Head of caudate nucleus (tissue), 42 donors: ENCODE data around the gene SLC25A21.
"Not testable (repeated sequence)": the region's sequence is repeated elsewhere in the genome, so short reads cannot be mapped to it uniquely, and the experiment has no call there.

Source experiments
- DNase-seq, 42 donors: peaks; one replicate each; pipeline versions ENCODE4 v3.0.0 to v3.0.0-alpha.2; 2020 to 2021; ENCODE audit warnings: mixed read lengths in 7 of 42
- intact Hi-C: fragments of 100-400 bp; cut with DNase I; formaldehyde crosslinking; loops from one replicate; pipeline ENCODE4 v1.15.0; 2022

Gene SLC25A21

GRCh38 chr14:36719823-36720222 is 452.6 kb downstream of the SLC25A21 start:
- DNase-seq = no peak
- intact Hi-C loops = no loop called here

- DNase-seq = no peak
- intact Hi-C loops = no loop called here
Measured at GRCh38 chr14:36718216-36718615, 454.2 kb downstream of the SLC25A21 start.

DNA sequence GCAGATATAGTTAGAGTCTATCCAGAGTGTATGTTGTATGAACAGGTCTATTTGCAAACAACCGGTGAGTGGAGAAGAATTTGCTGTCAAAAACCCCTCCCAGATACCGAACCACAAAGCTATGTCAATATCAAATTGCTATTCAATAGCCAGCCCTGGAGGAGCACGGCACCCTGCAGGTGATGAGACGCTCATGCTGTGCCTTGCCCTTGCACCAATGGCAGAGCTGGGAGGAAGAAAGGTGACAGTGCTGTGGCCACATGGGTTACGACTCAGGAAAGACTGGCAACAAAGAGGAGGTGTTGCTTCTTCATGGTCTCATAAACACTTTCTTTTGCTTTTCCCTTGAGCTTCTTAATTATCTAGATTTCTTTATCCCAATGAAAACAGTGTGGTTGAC is 455.0 kb downstream of the SLC25A21 start:
- DNase-seq = no peak
- intact Hi-C loops = no loop called here

GRCh38 chr14:36716614-36717184 is 455.7 kb downstream of the SLC25A21 start:
- no peak for DNase-seq
- intact Hi-C loops = no loop called here

DNA sequence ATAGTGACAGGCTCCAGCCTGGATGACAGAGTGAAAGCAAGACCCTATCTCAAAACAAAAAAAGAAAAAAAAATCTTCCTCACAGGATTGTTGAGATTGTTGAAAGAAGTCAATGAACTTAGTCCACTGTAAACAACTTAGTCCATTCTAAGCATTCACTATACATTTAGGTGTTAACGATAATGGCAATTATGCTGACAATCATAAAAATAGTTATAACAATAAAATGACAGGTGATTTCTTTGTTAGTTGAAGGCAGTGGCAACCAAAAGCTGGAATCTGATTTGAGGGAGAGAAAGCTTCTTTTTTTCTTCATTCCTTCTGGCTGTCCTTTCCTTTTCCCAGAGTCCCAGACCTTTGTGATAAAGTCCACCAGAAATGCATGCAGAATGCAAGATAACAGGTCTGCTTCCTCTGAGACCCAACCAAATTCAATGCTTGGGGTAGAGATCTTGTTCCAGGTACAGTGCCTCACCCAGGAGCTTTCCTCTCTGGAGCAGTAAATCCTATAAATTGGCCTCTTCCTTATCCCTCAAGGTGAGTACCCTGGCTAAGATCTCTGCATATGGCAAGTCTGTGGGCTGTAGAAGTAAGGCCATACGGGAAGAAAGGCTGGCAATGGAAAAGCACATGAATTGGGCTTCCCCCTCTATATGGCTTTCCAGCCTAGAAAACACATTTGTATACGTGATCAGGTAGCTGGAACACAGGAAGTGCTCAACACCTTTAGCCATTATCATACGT is 458.3 kb downstream of the SLC25A21 start:
- no peak for DNase-seq
- intact Hi-C loops = no loop called here

- intact Hi-C loops = no loop called here
- DNase-seq = no peak
Measured at GRCh38 chr14:36707570-36707969, 464.8 kb downstream of the SLC25A21 start.

DNA sequence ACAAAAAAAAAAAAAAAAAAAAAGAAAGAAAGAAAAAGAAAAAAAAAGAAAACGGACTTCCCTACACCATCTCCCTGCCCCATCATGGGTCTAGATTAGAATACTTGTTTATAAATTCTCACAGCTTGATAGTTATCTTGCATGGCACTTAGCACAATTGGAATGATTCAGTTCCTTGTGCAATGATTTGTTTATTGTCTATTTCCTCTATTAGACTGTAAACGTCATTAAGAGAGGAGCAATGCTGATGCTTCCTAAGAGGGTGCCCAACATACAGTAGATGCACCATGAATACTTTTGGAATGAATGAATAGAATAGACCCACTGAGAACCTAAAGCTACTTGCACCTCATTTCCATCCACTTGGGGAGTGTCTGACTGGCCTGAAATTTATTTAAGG is 469.9 kb downstream of the SLC25A21 start:
- no peak for DNase-seq
- intact Hi-C loops = no loop called here

GRCh38 chr14:36701132-36701531 is 471.3 kb downstream of the SLC25A21 start:
- intact Hi-C loops = no loop called here
- DNase-seq = no peak

GRCh38 chr14:36700651-36701050 is 471.8 kb downstream of the SLC25A21 start:
- intact Hi-C loops = no loop called here
- DNase-seq = no peak

- DNase-seq, intact Hi-C loops: not testable (repeated sequence)
Measured at GRCh38 chr14:36699420-36699819, 473.0 kb downstream of the SLC25A21 start.

DNA sequence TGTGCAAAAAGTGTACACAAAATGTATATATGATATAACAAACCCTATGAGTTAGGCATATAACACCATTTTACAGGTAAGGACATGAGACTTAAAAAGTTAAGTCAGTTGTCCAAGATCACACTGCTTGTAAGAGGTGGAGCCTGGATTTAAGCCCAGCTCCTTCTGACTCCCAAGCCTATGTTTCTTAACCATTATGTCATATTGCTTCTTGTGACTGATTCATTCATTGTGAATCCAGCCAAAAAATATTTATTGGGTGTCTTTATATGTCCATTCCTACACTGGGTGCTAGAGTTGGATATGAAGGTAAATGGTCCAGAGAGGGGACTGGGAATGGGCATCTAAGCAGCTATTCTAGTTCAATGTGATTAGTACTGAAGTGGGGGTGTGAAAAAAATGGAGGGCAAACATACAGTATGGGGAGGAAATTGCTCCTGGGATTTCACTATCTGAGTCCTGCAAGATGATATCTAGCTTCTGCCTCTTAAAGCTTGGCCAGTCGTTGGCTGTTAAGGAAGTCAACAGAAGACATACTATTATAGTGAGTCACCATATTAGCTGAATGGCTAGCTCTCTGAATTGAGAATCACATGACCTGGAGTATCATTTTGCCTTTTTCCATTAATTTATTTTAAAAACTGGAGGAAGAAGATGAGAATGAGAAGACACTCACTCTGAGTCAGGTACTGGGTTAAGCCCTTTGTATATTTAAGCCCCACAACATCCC is 481.9 kb downstream of the SLC25A21 start:
- no peak for DNase-seq
- intact Hi-C loops = no loop called here

GRCh38 chr14:36684946-36685345 is 487.5 kb downstream of the SLC25A21 start:
- no peak for DNase-seq
- intact Hi-C loops = no loop called here

GRCh38 chr14:36683083-36683724 is 489.2 kb downstream of the SLC25A21 start:
- no peak for DNase-seq
- intact Hi-C loops = no loop called here

DNA sequence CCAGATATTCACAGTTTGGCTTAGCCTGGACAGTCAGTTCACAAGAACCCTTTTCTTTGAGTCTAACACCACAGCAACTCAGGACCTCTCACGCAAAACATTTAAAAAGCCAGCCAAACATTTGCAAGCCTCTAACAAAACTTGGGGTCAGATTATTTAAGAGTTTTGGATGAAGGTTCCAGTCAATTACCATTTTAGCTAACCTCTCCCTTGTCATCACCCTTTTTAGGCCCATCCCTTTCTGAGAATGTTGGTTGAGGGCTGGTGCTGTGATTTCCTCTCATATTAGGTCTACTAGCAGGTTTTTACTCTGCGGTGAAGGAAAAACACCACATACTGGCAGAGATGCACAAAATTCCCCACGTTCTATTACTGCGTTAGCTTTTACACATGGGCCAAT is 490.1 kb downstream of the SLC25A21 start:
- intact Hi-C loops = no loop called here
- DNase-seq = no peak

- intact Hi-C loops = no loop called here
- no peak for DNase-seq
Measured at GRCh38 chr14:36676236-36676635, 496.2 kb downstream of the SLC25A21 start.

DNA sequence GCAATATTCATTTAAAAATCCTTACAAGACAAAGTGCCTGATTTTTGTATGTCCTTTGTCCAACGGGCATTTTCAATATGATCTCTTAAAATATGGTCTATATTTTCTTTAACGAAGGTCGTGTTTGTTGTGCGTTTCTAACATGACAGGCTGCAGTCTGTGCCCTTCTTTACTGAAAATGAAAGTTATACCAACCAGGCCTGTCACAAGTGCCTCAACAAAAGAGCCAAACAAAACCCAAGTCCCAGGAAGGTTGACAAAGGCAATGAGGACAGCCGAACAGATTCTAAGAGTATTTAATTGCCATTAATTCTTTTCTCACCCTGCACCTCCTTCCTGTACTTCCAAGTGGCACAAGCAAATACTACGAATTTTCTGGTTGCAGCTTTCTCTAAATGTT is 496.8 kb downstream of the SLC25A21 start:
- intact Hi-C loops = no loop called here

DNA sequence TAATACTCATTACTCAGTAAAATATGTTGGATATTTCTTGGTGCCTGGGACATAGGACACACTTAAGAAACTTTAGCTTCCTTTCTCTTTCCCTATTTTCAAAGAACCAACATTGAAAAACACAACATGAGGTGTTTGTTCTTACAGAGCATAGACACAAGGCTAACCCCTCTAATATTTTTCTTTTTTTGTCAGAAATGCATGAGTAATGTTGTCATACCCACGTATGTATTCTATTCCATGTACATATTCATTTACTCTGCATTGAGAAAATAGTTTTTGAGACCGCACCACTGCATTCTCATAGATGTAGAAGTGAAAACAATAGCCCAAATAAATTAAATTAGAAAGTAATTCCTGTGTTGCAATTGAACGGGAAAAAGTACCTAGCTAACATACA is 497.7 kb downstream of the SLC25A21 start:
- intact Hi-C loops = no loop called here
- DNase-seq = no peak

More for the DNA sequence above, 496.8 kb downstream of the SLC25A21 start:
- DNase-seq = no peak

DNA sequence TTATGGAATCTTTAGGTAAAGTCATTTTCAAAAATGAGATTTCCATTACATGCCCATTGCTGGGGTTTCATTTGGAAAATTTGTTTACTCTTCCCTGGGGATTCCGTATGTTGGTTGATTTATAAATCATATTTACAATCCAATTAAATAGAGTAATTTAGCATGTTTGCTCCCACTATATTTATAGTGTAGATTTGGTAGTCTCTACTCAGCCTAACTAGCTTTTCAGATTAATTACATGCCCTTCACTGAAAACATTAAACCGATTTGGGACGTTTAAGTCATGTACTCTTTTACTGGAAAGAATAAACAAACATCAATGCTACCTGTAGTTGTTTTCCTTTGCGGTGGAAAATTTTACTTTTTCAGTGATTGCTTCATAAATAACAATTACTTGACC is 500.3 kb downstream of the SLC25A21 start:
- intact Hi-C loops = no loop called here
- DNase-seq = no peak

GRCh38 chr14:36671149-36671548 is 501.3 kb downstream of the SLC25A21 start:
- DNase-seq = no peak
- intact Hi-C loops = no loop called here

GRCh38 chr14:36667679-36668078 is 504.7 kb downstream of the SLC25A21 start:
- no peak for DNase-seq
- intact Hi-C loops = loop anchor here (10.0 kb wide), 1 partner anchor 143 kb away; the partner anchor contains the start of gene NKX2-1
